HepG2 (cell line): ENCODE results near the gene NTM. TPM values are rescaled to one million over a fixed set of nuclear protein-coding genes. Genes with fewer than 3 reads are reported as not detected.

Experiments
- ATAC-seq: fragments of 200-7000 bp; cut with Tn5 transposase; 3 replicates; pipeline ENCODE4 v1.9.1; 2020; ENCODE audit warnings: mild to moderate bottlenecking, moderate library complexity
- BruUV-seq: library from RNA; stranded (reverse); fragments of 400-500 nt; replicated peaks from 2 replicates; lab custom pipeline; 2021; lab: Mats Ljungman, UMichigan
- CTCF ChIA-PET: fragments of 300-600 bp; formaldehyde crosslinking; extraction: SDS; loops from one replicate; lab custom pipeline; 2021; ENCODE audit warnings: low total read pairs, inconsistent platforms, low intra/inter-chr PET ratio; lab: Yijun Ruan, JAX
- POLR2A ChIA-PET: fragments of 350-600 bp; sonication (Branson Sonifier 250); formaldehyde crosslinking; loops from one replicate; lab custom pipeline; 2020; ENCODE audit warnings: antibody characterized with exemption, inconsistent platforms; lab: Yijun Ruan, JAX
- DNase-seq: peaks from one replicate; pipeline ENCODE4 v3.0.0-alpha.2; 2015; ENCODE audit warnings: low spot score
- FAIRE-seq: peaks from 3 replicates; lab custom pipeline; 2011; peaks lifted over from hg19 to GRCh38; lab: Jason Lieb, UNC
- H2AFZ ChIP-seq: one replicate; pipeline ENCODE4 v1.6.1; 2011; ENCODE audit warnings: low read length, inconsistent platforms
- H3K27ac ChIP-seq: fragments of 300-600 bp; 3 replicates; pipeline ENCODE4 v1.8.0; 2011; ENCODE audit warnings: mixed run types, mild to moderate bottlenecking, mixed read lengths, low read length, inconsistent platforms; ENCODE audit not compliant: insufficient read depth; ENCODE audit errors: extremely low read length
- H3K27me3 ChIP-seq, 2 experiments: fragments of 200-600 bp in 1 of 2; 2 replicates in 1 of 2; 3 replicates in 1 of 2; pipeline versions ENCODE4 v1.6.0 to v1.8.0; 2011; ENCODE audit warnings: low read length in 2 of 2, mild to moderate bottlenecking in 2 of 2, moderate library complexity in 2 of 2, inconsistent platforms in 1 of 2; ENCODE audit not compliant: insufficient read depth in 2 of 2, control insufficient read depth in 1 of 2
- H3K36me3 ChIP-seq, 2 experiments: fragments of 200-600 bp in 1 of 2; replicated peaks in 1 of 2; 2 replicates in 1 of 2; 3 replicates in 1 of 2; pipeline versions ENCODE4 v1.5.1 to v1.8.0; 2011; ENCODE audit warnings: low read length in 2 of 2, inconsistent platforms in 1 of 2; ENCODE audit not compliant: insufficient read depth in 2 of 2, control insufficient read depth in 1 of 2
- H3K4me1 ChIP-seq: 2 replicates; pipeline ENCODE4 v1.5.1; 2012; ENCODE audit warnings: low read length, inconsistent platforms; ENCODE audit not compliant: insufficient read depth
- H3K4me2 ChIP-seq: 2 replicates; pipeline ENCODE4 v1.6.0; 2011; ENCODE audit warnings: low read depth, low read length, inconsistent platforms
- H3K4me3 ChIP-seq, 3 experiments: fragments of 200-600 bp in 1 of 3; sonication (generic), shearing (Covaris generic) in 1 of 3; replicated peaks in 1 of 3; 2 replicates each; pipeline ENCODE4 v1.5.1; 2011 to 2016; ENCODE audit warnings: low read length in 3 of 3, inconsistent platforms in 2 of 3, low read depth in 2 of 3, mild to moderate bottlenecking in 2 of 3, control low read depth in 1 of 3, mixed read lengths in 1 of 3; ENCODE audit not compliant: insufficient read depth in 1 of 3
- H3K79me2 ChIP-seq: one replicate; pipeline ENCODE4 v1.6.1; 2011; ENCODE audit warnings: low read length, inconsistent platforms; ENCODE audit not compliant: insufficient read depth
- H3K9ac ChIP-seq: 2 replicates; pipeline ENCODE4 v1.6.0; 2011; ENCODE audit warnings: mild to moderate bottlenecking, low read depth, low read length, inconsistent platforms; ENCODE audit not compliant: insufficient read depth
- H3K9me3 ChIP-seq: 2 replicates; pipeline ENCODE4 v1.5.1; 2012; ENCODE audit warnings: mild to moderate bottlenecking, low read length
- H4K20me1 ChIP-seq: 2 replicates; pipeline ENCODE4 v1.6.0; 2011; ENCODE audit warnings: inconsistent platforms, mild to moderate bottlenecking, low read length, moderate library complexity; ENCODE audit not compliant: insufficient read depth
- ARNT ChIP-seq: fragments of 450-650 bp; IDR thresholded peaks from 2 replicates; pipeline ENCODE4 v1.6.1; 2017
- BCL3 ChIP-seq: sonication (generic); formaldehyde crosslinking; IDR thresholded peaks from 2 replicates; pipeline ENCODE4 v1.5.1; 2020; ENCODE audit warnings: mild to moderate bottlenecking, missing genetic modification reagents, moderate library complexity
- CREB1 ChIP-seq, 2 experiments: fragments of 450-650 bp in 1 of 2; IDR thresholded peaks; 2 replicates each; pipeline ENCODE4 v1.6.1; 2016 to 2017; ENCODE audit warnings: control low read depth in 1 of 2, mild to moderate bottlenecking in 1 of 2, missing compliant biosample characterization in 1 of 2, missing genetic modification characterization in 1 of 2
- DNMT3B ChIP-seq: conservative IDR thresholded peaks from 2 replicates; pipeline ENCODE4 v1.6.1; 2016; ENCODE audit warnings: missing biosample characterization, control low read depth
- DR1 ChIP-seq: sonication (generic); formaldehyde crosslinking; IDR thresholded peaks from 2 replicates; pipeline ENCODE4 v1.8.0; 2021; ENCODE audit warnings: mild to moderate bottlenecking, missing genetic modification reagents, inconsistent platforms
- EP300 ChIP-seq, 3 experiments: sonication (generic) in 1 of 3; formaldehyde crosslinking in 1 of 3; IDR thresholded peaks; 2 replicates each; pipeline versions ENCODE4 v1.5.1 to v1.6.1; 2011 to 2020; ENCODE audit warnings: low read depth in 2 of 3, low read length in 2 of 3, borderline replicate concordance in 1 of 3, improper control_type of control experiment in 1 of 3, mild to moderate bottlenecking in 1 of 3, missing genetic modification reagents in 1 of 3, moderate library complexity in 1 of 3
- HMG20A ChIP-seq: IDR thresholded peaks from 2 replicates; pipeline ENCODE4 v1.6.1; 2016; ENCODE audit warnings: borderline replicate concordance
- HOXA5 ChIP-seq: sonication (generic); formaldehyde crosslinking; IDR thresholded peaks from 2 replicates; pipeline ENCODE4 v1.4.0; 2020; ENCODE audit warnings: missing genetic modification reagents
- NONO ChIP-seq, 2 experiments: fragments of 450-650 bp in 1 of 2; sonication (generic) in 1 of 2; formaldehyde crosslinking in 1 of 2; IDR thresholded peaks in 1 of 2; conservative IDR thresholded peaks in 1 of 2; 2 replicates each; pipeline versions ENCODE4 v1.6.1 to v1.8.0; 2017 to 2022; ENCODE audit warnings: mild to moderate bottlenecking in 1 of 2, missing genetic modification reagents in 1 of 2, moderate library complexity in 1 of 2
- PAXIP1 ChIP-seq: sonication (generic); formaldehyde crosslinking; conservative IDR thresholded peaks from 2 replicates; pipeline ENCODE4 v1.4.0; 2020; ENCODE audit warnings: mild to moderate bottlenecking, missing genetic modification reagents, moderate library complexity
- PHF5A ChIP-seq: IDR thresholded peaks from one replicate; pipeline ENCODE4 v1.6.1; 2018; ENCODE audit warnings: low read depth, missing genetic modification reagents; ENCODE audit not compliant: unreplicated experiment
- ZBTB43 ChIP-seq: sonication (generic); formaldehyde crosslinking; conservative IDR thresholded peaks from 2 replicates; pipeline ENCODE4 v1.4.0; 2020; ENCODE audit warnings: missing genetic modification reagents
- WGBS: methylation state at CpG from one replicate; pipeline ENCODE4 v1.1.6; 2017; ENCODE audit warnings: low lambda C conversion rate; 5-methylcytosine and 5-hydroxymethylcytosine counted together
- in situ Hi-C: cut with HindIII; loops from 2 replicates; pipeline ENCODE4 v1.10.0; 2017; ENCODE audit warnings: low pct_unique_long_range_greater_than_20kb; ENCODE audit not compliant: extremely low pct_ligation_motif_present
- intact Hi-C: fragments of 100-400 bp; cut with micrococcal nuclease; formaldehyde crosslinking; loops from one replicate; pipeline ENCODE4 v1.10.0; 2022; ENCODE audit not compliant: unreplicated experiment
- polyA plus RNA-seq, 8 experiments: library from polyadenylated mRNA; depleted of rRNA in 3 of 8; stranded (reverse) in 7 of 8; unstranded in 1 of 8; fragments of >200 nt; fragmentation: Illumina TruSeq in 4 of 8; extraction: Trizol in 4 of 8; gene quantifications; 2 replicates each; pipeline versions ENCODE4 v1.2.1 to v1.2.3, GENCODE V29; 2011 to 2016; ENCODE audit warnings: low read depth in 4 of 8, missing spikeins in 1 of 8, mixed read lengths in 1 of 8; ENCODE audit not compliant: insufficient read depth in 1 of 8
- total RNA-seq, 5 experiments: library from RNA; depleted of rRNA; stranded (reverse); fragments of >200 nt; fragmentation: Illumina TruSeq; extraction: Trizol; gene quantifications; 2 replicates each; pipeline ENCODE4 v1.2.3, GENCODE V29; 2016; ENCODE audit warnings: low read depth in 1 of 5

The NTM gene
- total and polyA plus RNA-seq, 2 of the 13 experiments (the other 11 are each of a cell fraction or from before 2014, with no cell fraction given), result not detected

- no peak for DNase-seq
- H3K4me3 ChIP-seq, result no peak overlapping the region
- no peak for TF ChIP-seq HMG20A
- TF ChIP-seq EP300 (IDR thresholded peaks at IDR 0.05; ENCODE audit: low read depth in 2 of 2, low read length in 2 of 2), result no peak
- no peak for TF ChIP-seq EP300 (CRISPR knock-in tag; IDR thresholded peaks at IDR 0.05; ENCODE audit: borderline replicate concordance)
- no peak for TF ChIP-seq ZBTB43 (CRISPR knock-in tag)
- TF ChIP-seq NONO (IDR thresholded peaks at IDR 0.05), result no peak
- no peak for TF ChIP-seq NONO (CRISPR knock-in tag; conservative IDR thresholded peaks at IDR 0.05)
- no peak for TF ChIP-seq ARNT
- no peak for TF ChIP-seq CREB1 (IDR thresholded peaks at IDR 0.05)
- TF ChIP-seq CREB1 (CRISPR knock-in tag; IDR thresholded peaks at IDR 0.05), result no peak
- TF ChIP-seq PHF5A (CRISPR knock-in tag), result no peak
- no peak for TF ChIP-seq DR1 (CRISPR knock-in tag)
- TF ChIP-seq DNMT3B (CRISPR knock-in tag), result no peak
- TF ChIP-seq HOXA5 (CRISPR knock-in tag), result no peak
- no peak for TF ChIP-seq BCL3 (CRISPR knock-in tag)
- TF ChIP-seq PAXIP1 (CRISPR knock-in tag), result no peak
- no peaks in the 10 kb centered on the region for H3K27me3 ChIP-seq
- intact Hi-C loops, result loop anchor here (5.0 kb wide), 1 partner anchor 950 kb away; no protein-coding TSS in a partner anchor
- no peak for FAIRE-seq
- no peak for ATAC-seq
- no peaks in the 10 kb centered on the region for H3K36me3 ChIP-seq
- H4K20me1 ChIP-seq, result no peaks in the 10 kb centered on the region
- BruUV-seq, result no TSS peak
- no peaks in the 10 kb centered on the region for H3K79me2 ChIP-seq
- no peak overlapping the region for H3K4me2 ChIP-seq
- no peaks in the 10 kb centered on the region for H3K9me3 ChIP-seq
- in situ Hi-C loops, result loop anchor here (25.0 kb wide), 1 partner anchor 950 kb away; no protein-coding TSS in a partner anchor
- no peak overlapping the region for H3K27ac ChIP-seq
- no peak overlapping the region for H3K9ac ChIP-seq
- POLR2A ChIA-PET, result no interaction called here
- no peak overlapping the region for H2AFZ ChIP-seq
- H3K4me1 ChIP-seq, result no peaks in the 10 kb centered on the region
- CTCF ChIA-PET, result no interaction called here
- WGBS, result 3% methylated on average over 5 of the region's 5 CpGs
Measured at GRCh38 chr11:132111838-132112237, 741.4 kb downstream of the NTM start.
